Right lung (tissue), 5 donors: ENCODE data around the gene DEF6. TPM values are rescaled to one million over a fixed set of nuclear protein-coding genes. Genes with fewer than 3 reads are reported as not detected.
"Not testable (repeated sequence)": the region's sequence is repeated elsewhere in the genome, so short reads cannot be mapped to it uniquely, and the experiment has no call there.

Experiments
- DNase-seq, 2 donors: peaks; one replicate each; pipeline ENCODE4 v3.0.0-alpha.2; 2013
- polyA plus RNA-seq, 5 donors: library from polyadenylated mRNA; unstranded; fragments of 120-200 nt; gene quantifications; one replicate each; pipeline versions ENCODE4 v1.2.1 to v1.2.3, GENCODE V29; 2013; ENCODE audit warnings: inconsistent platforms in 1 of 5, low replicate concordance in 1 of 5; ENCODE audit not compliant: insufficient read length in 5 of 5, insufficient read depth in 1 of 5

DEF6 gene
- polyA plus RNA-seq, 5 donors = 6.4 to 10.4 (median 7.0) TPM

- no peak for DNase-seq
Observed at GRCh38 chr6:35278708-35279107, 18.9 kb upstream of the DEF6 start.

DNA sequence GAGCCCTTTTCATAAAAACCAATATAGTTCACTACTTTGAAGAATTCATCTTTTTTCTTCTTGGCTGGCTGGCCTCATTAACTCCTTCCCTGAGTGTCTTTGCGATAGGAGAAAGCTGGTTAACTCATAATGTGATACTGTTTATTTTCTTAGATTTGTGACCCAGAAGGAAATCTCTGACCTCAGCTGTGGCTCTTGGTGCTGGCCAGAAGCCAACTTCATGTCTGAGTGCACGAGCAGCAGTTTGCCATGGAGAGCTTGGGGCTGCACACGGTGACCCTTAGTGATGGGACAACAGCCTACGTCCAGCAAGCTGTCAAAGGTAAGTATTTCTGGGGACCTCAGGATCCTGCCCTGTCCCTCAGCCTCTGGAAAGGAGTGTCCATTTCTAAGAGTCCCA is 16.7 kb upstream of the DEF6 start:
- DNase-seq = no peak

GRCh38 chr6:35282472-35282871 is 15.1 kb upstream of the DEF6 start:
- DNase-seq = no peak

- DNase-seq = no peak
Observed at GRCh38 chr6:35283361-35283760, 14.3 kb upstream of the DEF6 start.

- DNase-seq = no peak
Observed at GRCh38 chr6:35287671-35288396, 9.8 kb upstream of the DEF6 start.

DNA sequence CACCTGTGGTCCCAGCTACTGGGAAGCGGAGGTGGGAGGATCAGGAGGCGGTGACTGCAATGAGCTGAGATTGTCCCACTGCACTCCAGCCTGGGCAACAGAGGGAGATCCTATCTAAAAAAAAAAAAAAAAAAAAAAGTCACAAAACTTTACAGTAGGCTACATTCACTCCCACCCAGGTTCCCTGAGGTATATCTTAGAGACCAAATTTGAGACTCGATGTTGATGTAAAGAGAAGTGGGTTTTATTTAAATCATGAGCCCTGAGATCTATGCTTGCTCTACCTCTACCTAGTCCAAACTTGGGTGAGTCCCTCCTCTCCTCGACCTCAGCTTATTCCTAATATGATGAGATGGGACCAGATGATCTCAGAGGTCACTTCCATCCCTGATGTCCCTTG is 8.8 kb upstream of the DEF6 start:
- no peak for DNase-seq

GRCh38 chr6:35291491-35291890 is 6.1 kb upstream of the DEF6 start:
- no peak for DNase-seq

DNA sequence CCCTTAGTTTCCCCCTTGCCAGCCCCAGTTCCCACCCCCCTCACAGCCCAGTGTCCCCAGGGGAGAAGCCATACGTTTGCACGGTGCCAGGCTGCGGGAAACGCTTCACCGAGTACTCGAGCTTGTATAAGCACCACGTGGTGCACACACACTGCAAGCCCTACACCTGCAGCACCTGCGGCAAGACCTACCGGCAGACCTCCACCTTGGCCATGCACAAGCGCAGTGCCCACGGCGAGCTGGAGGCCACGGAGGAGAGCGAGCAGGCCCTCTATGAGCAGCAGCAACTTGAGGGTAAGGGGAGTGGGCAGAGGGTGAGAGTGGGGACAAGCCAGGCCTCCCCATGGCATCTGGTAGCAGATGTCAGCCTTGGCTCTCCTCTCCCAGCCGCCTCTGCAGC is 5.1 kb upstream of the DEF6 start:
- no peak for DNase-seq

DNA sequence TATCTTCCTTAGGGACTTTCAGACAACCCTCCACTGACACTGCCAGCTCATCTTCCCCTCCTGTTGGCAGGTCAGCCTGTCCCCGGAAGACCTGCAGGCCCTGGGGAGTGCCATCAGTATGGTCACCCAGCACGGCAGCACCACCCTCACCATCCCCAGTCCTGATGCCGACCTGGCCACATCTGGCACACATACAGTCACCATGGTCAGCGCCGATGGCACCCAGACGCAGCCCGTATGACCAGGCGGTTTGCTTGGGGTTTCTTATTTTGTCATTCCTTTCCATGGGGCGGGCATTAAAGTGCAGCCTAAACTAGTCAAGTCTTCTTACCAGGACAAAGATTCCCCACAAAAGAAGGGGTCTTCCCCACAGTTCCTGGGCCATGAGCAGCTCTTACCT is 3.9 kb upstream of the DEF6 start:
- no peak for DNase-seq

GRCh38 chr6:35294308-35294945 is 3.2 kb upstream of the DEF6 start:
- no peak for DNase-seq

GRCh38 chr6:35295036-35295435 is 2.6 kb upstream of the DEF6 start:
- DNase-seq = no peak

GRCh38 chr6:35295521-35296315 is 1.9 kb upstream of the DEF6 start:
- DNase-seq = no peak

GRCh38 chr6:35296931-35297600 is 552 bp upstream of the DEF6 start:
- no peak for DNase-seq

- DNase-seq = no peak
Observed at GRCh38 chr6:35298625-35299140, 1.1 kb downstream of the DEF6 start.

DNA sequence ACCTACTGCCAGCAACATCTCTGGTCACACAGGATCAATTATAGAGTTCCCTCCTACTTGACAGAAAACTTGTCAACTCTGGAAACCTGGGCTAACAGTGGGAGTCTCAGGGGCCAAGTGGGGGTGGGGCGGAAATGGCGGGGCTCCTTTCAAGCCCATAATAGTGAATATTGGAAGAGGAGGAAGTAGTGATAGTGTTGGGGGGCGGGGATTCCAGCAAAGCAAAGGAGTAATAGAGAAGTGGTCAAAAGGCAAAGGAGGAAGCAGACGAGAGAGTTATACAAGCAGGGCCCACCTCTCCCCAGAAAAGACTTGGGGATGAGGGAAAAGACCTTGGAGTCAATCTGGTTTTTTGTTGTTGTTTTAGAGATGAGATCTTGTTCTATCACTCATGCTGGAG is 2.1 kb downstream of the DEF6 start:
- no peak for DNase-seq

DNA sequence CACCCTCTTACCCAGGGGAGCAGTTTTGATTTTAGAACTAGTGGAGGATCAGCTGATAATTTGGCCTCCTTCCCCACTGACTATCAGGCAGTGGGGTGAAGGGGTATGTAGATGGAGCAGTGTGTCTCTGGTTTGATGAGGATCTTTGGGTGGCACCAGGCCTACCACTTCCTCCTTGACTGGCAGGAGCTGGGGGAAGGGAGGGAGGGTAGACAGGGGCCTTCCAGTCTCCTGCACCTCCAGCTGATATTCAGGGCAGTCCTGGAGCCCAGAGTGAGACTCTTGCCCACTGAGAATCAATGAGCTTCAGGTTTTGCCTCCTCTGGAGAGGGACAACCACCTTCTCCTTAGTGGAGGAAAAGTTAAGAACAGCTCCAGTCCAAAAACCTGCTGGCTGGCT is 3.2 kb downstream of the DEF6 start:
- DNase-seq = no peak

DNA sequence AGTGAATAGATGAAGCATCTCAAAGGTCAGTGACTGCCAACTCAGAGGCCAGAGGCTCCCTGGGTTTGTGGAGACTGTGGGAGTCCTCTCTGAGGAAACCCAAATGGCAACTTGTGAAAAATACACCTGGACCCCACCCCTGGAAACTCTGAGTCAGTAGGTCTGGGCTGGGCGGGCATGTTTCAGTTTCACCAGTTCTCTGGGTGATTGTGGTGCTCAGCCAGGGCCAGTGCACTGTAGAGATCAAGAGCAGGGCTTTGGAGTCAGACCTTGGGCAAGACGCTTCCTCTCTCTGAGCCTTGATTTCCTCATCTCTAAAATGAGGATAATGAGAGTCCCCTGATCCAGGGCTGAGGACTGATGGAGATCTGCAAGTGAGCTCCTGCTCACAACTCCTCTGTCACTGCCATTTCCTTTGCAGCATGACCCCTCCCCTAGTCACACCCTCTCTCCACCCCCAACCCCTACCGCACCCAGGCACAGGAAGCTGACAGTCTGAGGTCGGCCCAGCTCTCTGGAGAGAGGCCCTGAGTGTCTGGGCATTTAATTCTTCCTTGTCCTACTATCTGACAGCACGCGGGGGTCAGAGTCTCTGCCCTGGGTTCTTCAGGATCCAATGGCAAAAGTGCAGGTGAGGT is 5.1 kb downstream of the DEF6 start:
- DNase-seq = no peak

DNA sequence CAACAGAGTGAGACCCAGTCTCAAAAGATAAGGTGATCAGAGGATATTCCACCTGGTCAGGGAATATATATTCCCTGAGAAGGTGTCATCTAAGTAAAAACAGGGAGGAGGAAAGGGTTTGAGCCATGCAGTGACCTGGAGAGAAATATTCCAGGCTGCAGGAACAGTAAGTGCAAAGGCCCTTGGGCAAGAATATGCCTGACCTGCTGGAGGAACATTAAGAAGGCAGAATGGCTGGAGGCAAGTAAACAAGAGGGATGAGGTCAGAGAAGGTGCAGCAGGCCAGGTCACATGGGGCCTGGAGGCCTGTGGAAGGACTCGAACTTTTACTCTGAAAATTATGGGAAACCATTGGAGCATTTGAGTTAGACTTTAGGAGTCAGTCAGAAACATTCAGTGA is 6.7 kb downstream of the DEF6 start:
- DNase-seq = no peak

GRCh38 chr6:35305117-35305516 is 7.5 kb downstream of the DEF6 start:
- DNase-seq = no peak

DNA sequence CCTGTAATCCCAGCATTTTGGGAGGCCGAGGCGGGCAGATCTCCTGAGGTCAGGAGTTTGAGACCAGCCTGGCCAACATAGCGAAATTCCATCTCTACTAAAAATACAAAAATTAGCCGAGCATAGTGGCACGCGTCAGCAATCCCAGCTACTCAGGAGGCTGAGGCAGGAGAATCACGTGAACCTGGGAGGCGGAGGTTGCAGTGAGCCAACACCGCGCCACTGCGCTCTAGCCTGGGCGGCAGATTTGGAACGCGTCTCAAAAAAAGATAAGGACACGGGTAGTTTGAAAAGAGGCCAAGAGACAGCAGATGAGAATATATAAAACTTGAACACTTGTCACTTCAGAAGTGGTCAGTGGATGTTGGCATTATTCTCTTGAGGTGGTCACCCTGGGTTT is 9.5 kb downstream of the DEF6 start:
- DNase-seq = not testable (repeated sequence)

DNA sequence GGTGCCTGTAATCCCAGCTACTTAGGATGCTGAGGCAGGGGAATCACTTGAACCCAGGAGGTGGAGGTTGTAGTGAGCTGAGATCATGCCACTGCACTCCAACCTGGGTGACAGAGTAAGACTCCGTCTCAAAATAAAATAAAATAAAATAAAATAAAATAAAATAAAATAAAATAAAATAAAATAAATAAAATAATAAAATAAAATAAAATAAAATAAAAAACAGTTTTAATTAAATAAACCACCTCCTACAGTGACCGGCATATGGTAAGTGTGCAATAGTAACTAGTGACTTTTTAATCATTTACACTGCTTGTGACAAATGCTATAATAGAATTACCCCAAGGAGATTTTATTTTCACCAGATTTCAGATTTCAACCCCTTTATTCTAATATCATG is 10.9 kb downstream of the DEF6 start:
- DNase-seq = not testable (repeated sequence)
